CD14-positive monocyte (primary cell): ENCODE data around the gene LINS1. TPM values are rescaled to one million over a fixed set of nuclear protein-coding genes. Genes with fewer than 3 reads are reported as not detected.

Experiments
- DNase-seq, 3 donors: peaks; one replicate each; pipeline ENCODE4 v3.0.0-alpha.2; 2011 to 2022
- H2AFZ ChIP-seq: 2 replicates; pipeline ENCODE4 v1.6.0; 2012; ENCODE audit warnings: mild to moderate bottlenecking, low read depth, low read length, inconsistent platforms; ENCODE audit not compliant: insufficient read depth, poor library complexity, severe bottlenecking
- H3K27ac ChIP-seq, 2 donors: 1 replicate in 1 of 2; 2 replicates in 1 of 2; pipeline ENCODE4 v1.5.1; 2012 to 2013; ENCODE audit warnings: low read length in 2 of 2, control low read depth in 1 of 2, inconsistent platforms in 1 of 2, low read depth in 1 of 2, mild to moderate bottlenecking in 1 of 2
- H3K27me3 ChIP-seq, 2 donors: one replicate each; pipeline versions ENCODE4 v1.6.0 to v1.6.1; 2011 to 2013; ENCODE audit warnings: low read length in 2 of 2; ENCODE audit not compliant: control insufficient read depth in 2 of 2, insufficient read depth in 2 of 2
- H3K36me3 ChIP-seq, 2 donors: replicated peaks in 1 of 2; 1 replicate in 1 of 2; 2 replicates in 1 of 2; pipeline versions ENCODE4 v1.5.1 to v1.6.1; 2012 to 2013; ENCODE audit warnings: low read length in 2 of 2, control low read depth in 1 of 2, inconsistent platforms in 1 of 2, mild to moderate bottlenecking in 1 of 2; ENCODE audit not compliant: insufficient read depth in 2 of 2, control insufficient read depth in 1 of 2
- H3K4me1 ChIP-seq, 2 donors: 1 replicate in 1 of 2; 2 replicates in 1 of 2; pipeline versions ENCODE4 v1.5.1 to v1.6.1; 2012 to 2013; ENCODE audit warnings: low read length in 2 of 2, control low read depth in 1 of 2, inconsistent platforms in 1 of 2, mild to moderate bottlenecking in 1 of 2, moderate library complexity in 1 of 2; ENCODE audit not compliant: insufficient read depth in 2 of 2, control insufficient read depth in 1 of 2
- H3K4me2 ChIP-seq: replicated peaks from 2 replicates; pipeline ENCODE3; 2012; ENCODE audit warnings: low read length, moderate library complexity, mild to moderate bottlenecking; ENCODE audit not compliant: poor library complexity, severe bottlenecking; ENCODE audit errors: extremely low read depth
- H3K4me3 ChIP-seq, 3 experiments: fragments of 200-600 bp in 1 of 3; sonication (generic) in 1 of 3; replicated peaks in 1 of 3; 1 replicate in 2 of 3; 2 replicates in 1 of 3; pipeline ENCODE4 v1.5.1; 2011 to 2013; ENCODE audit warnings: low read length in 3 of 3, mild to moderate bottlenecking in 3 of 3, control low read depth in 2 of 3, low read depth in 2 of 3, inconsistent platforms in 1 of 3, moderate library complexity in 1 of 3
- H3K79me2 ChIP-seq: 2 replicates; pipeline ENCODE4 v1.6.0; 2012; ENCODE audit warnings: mild to moderate bottlenecking, control low read depth, inconsistent platforms, low read length, moderate library complexity; ENCODE audit not compliant: insufficient read depth
- H3K9ac ChIP-seq: 2 replicates; pipeline ENCODE4 v1.6.0; 2017; ENCODE audit warnings: low read length, mild to moderate bottlenecking; ENCODE audit not compliant: insufficient read depth, poor library complexity, severe bottlenecking
- H3K9me3 ChIP-seq, 2 donors: replicated peaks in 1 of 2; 1 replicate in 1 of 2; 2 replicates in 1 of 2; pipeline versions ENCODE4 v1.5.1 to v1.6.1; 2012 to 2013; ENCODE audit warnings: low read length in 2 of 2, control low read depth in 1 of 2; ENCODE audit not compliant: control insufficient read depth in 1 of 2, insufficient read depth in 1 of 2
- H4K20me1 ChIP-seq: 2 replicates; pipeline ENCODE4 v1.6.0; 2012; ENCODE audit warnings: mild to moderate bottlenecking, low read length, control low read depth, moderate library complexity; ENCODE audit not compliant: insufficient read depth
- H3K27ac Mint-ChIP-seq, 7 donors: one replicate each; pipeline ENCODE4 v1.8.0; 2020; ENCODE audit warnings: mild to moderate bottlenecking in 7 of 7, mixed read lengths in 7 of 7, moderate library complexity in 6 of 7, inconsistent platforms in 2 of 7
- H3K27me3 Mint-ChIP-seq, 3 donors: one replicate each; pipeline ENCODE4 v1.8.0; 2021 to 2022; ENCODE audit warnings: low read depth in 3 of 3, mild to moderate bottlenecking in 3 of 3, mixed read lengths in 3 of 3, moderate library complexity in 3 of 3, inconsistent platforms in 1 of 3
- H3K36me3 Mint-ChIP-seq, 2 donors: one replicate each; pipeline ENCODE4 v1.8.0; 2020; ENCODE audit warnings: mixed read lengths in 2 of 2, inconsistent platforms in 1 of 2, mild to moderate bottlenecking in 1 of 2
- H3K4me1 Mint-ChIP-seq: one replicate; pipeline ENCODE4 v1.8.0; 2020; ENCODE audit warnings: mild to moderate bottlenecking, mixed read lengths
- H3K4me3 Mint-ChIP-seq, 2 donors: one replicate each; pipeline ENCODE4 v1.8.0; 2020; ENCODE audit warnings: mild to moderate bottlenecking in 2 of 2, mixed read lengths in 2 of 2, moderate library complexity in 1 of 2
- H3K9me3 Mint-ChIP-seq, 7 donors: one replicate each; pipeline ENCODE4 v1.8.0; 2020 to 2022; ENCODE audit warnings: mixed read lengths in 7 of 7, mild to moderate bottlenecking in 6 of 7, moderate library complexity in 6 of 7, inconsistent platforms in 2 of 7
- WGBS: methylation state at CpG from one replicate; pipeline ENCODE4 v1.1.5; 2013; ENCODE audit warnings: missing lambda C conversion rate; ENCODE audit not compliant: insufficient coverage; 5-methylcytosine and 5-hydroxymethylcytosine counted together
- intact Hi-C, 2 donors: fragments of 100-400 bp; cut with micrococcal nuclease; formaldehyde crosslinking; loops; one replicate each; pipeline versions ENCODE4 v1.15.0 to v1.15.1; 2023
- polyA plus RNA-seq, 3 donors: library from polyadenylated mRNA; depleted of rRNA in 1 of 3; unstranded in 2 of 3; stranded (reverse) in 1 of 3; fragments of 300-500 nt in 2 of 3; fragments of >200 nt in 1 of 3; fragmentation: Illumina TruSeq in 2 of 3; gene quantifications; 1 replicate in 2 of 3; 2 replicates in 1 of 3; pipeline ENCODE4 v1.2.3, GENCODE V29; 2012 to 2021
- TF ChIP-seq, protein P1 (sequence below): fragments of 200-600 bp; IDR thresholded peaks from one replicate; pipeline ENCODE4 v1.8.0; 2022; ENCODE audit warnings: antibody characterized with exemption, mild to moderate bottlenecking

Gene LINS1
- polyA plus RNA-seq, 3 donors = 4.2 to 8.8 (median 7.6) TPM

DNA sequence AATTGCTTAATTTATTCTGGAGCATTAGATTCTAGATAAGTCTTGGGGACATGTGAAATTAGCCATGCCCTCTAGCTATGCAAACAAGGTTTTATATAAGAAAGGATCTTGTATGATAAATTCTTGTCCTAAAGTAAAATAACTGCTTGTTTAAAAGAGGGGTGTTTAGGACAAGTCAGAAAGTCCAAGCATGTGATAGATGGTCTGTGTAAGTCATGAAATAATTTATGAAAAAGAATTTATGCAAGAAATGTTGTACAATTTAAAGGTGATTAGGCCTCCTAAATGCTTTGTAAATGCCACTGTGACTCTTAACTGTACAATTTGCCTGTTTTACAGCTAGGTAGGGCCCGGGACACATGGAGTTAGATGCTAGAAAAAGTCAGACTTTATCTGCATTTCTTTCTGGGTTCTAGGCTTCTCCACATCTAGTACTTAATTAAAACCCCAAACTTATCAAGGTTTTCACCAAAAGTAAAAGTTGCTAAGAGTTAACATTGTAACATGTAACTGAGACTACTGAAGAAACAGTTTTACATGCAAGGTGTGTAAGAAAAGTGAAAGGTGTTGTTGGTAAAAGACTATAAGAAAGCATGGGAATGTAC is 13.2 kb downstream of the LINS1 start:
- Histone ChIP-seq H2AFZ (no peak overlapping the region), H3K27ac (no peak overlapping the region), H3K9ac (no peak overlapping the region), H3K27me3 (no peaks in the 10 kb centered on the region), H3K4me2 (no peak overlapping the region), H3K36me3 (peaks cover 0 to 12% of the 10 kb centered on the region in 2 donors), H3K4me1 (no peaks in the 10 kb centered on the region), H4K20me1 (peaks cover 5% of the 10 kb centered on the region), H3K79me2 (peaks cover 57% of the 10 kb centered on the region), H3K9me3 (peaks cover 9 to 32% of the 10 kb centered on the region in 2 donors), H3K4me3 (no peak overlapping the region)
- no peak overlapping the region for H3K27ac Mint-ChIP-seq
- intact Hi-C loops = no loop called here
- TF ChIP-seq, protein P1, sequence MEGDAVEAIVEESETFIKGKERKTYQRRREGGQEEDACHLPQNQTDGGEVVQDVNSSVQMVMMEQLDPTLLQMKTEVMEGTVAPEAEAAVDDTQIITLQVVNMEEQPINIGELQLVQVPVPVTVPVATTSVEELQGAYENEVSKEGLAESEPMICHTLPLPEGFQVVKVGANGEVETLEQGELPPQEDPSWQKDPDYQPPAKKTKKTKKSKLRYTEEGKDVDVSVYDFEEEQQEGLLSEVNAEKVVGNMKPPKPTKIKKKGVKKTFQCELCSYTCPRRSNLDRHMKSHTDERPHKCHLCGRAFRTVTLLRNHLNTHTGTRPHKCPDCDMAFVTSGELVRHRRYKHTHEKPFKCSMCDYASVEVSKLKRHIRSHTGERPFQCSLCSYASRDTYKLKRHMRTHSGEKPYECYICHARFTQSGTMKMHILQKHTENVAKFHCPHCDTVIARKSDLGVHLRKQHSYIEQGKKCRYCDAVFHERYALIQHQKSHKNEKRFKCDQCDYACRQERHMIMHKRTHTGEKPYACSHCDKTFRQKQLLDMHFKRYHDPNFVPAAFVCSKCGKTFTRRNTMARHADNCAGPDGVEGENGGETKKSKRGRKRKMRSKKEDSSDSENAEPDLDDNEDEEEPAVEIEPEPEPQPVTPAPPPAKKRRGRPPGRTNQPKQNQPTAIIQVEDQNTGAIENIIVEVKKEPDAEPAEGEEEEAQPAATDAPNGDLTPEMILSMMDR = no peak
- H3K36me3 Mint-ChIP-seq = peaks cover 19 to 30% of the 10 kb centered on the region in 2 donors
- no CpG with 5 or more reads among the region's 1 CpG for WGBS
- no peaks in the 10 kb centered on the region for H3K27me3 Mint-ChIP-seq
- H3K4me1 Mint-ChIP-seq = peaks cover 4% of the 10 kb centered on the region
- no peak overlapping the region for H3K4me3 Mint-ChIP-seq
- no peak for DNase-seq
- H3K9me3 Mint-ChIP-seq = peaks cover 10 to 34% (median 23%) of the 10 kb centered on the region in 7 donors

DNA sequence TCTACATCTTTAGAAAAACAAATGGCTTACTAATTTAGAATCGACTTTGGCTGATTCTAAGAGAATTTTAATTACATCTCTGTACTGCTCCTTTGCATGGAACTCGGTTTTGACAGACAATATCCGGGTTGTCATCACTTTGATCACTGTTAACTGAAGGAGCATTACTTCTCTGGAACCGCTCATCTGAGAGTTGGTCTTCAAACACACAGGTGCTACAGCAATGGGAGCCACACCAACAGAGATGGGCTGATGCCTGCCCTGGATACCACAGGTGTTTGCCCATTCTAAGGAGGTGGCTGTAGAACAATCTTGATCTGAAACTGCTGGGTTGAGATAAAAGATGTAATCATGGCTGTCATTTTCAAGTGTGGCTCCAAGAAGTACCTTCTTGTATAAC is 21.6 kb downstream of the LINS1 start:
- Histone ChIP-seq H3K4me2 (no peak overlapping the region), H3K9ac (no peak overlapping the region), H3K27me3 (no peaks in the 10 kb centered on the region), H3K36me3 (peaks cover 2 to 7% of the 10 kb centered on the region in 2 donors), H4K20me1 (peaks cover 5% of the 10 kb centered on the region), H3K79me2 (peaks cover 3% of the 10 kb centered on the region), H2AFZ (no peak overlapping the region), H3K4me3 (no peak overlapping the region), H3K4me1 (no peaks in the 10 kb centered on the region), H3K9me3 (no peaks in the 10 kb centered on the region), H3K27ac (peak overlapping the region in 1 of 2 donors; percentile 26)
- Mint-ChIP-seq H3K36me3 (peaks cover 19 to 30% of the 10 kb centered on the region in 2 donors), H3K4me3 (no peak overlapping the region), H3K27ac (peak overlapping the region in 1 of 7 donors; percentile 43), H3K4me1 (no peaks in the 10 kb centered on the region), H3K9me3 (peaks cover 0 to 6% (median 0%) of the 10 kb centered on the region in 7 donors), H3K27me3 (no peaks in the 10 kb centered on the region)
- intact Hi-C loops = no loop called here
- TF ChIP-seq, protein P1 = no peak
- 100% methylated on average over 1 of the region's 4 CpGs for WGBS
- no peak for DNase-seq
